Measurements from ENCODE around the gene AP1G1. TPM values are rescaled to one million over a fixed set of nuclear protein-coding genes. Genes with fewer than 3 reads are reported as not detected.

Gene AP1G1
- total and polyA plus RNA-seq, 10 of the 15 experiments (the other 5 are each of a cell fraction or from before 2014, with no cell fraction given) = 5.9 to 83.7 (median 47.8) TPM

DNA sequence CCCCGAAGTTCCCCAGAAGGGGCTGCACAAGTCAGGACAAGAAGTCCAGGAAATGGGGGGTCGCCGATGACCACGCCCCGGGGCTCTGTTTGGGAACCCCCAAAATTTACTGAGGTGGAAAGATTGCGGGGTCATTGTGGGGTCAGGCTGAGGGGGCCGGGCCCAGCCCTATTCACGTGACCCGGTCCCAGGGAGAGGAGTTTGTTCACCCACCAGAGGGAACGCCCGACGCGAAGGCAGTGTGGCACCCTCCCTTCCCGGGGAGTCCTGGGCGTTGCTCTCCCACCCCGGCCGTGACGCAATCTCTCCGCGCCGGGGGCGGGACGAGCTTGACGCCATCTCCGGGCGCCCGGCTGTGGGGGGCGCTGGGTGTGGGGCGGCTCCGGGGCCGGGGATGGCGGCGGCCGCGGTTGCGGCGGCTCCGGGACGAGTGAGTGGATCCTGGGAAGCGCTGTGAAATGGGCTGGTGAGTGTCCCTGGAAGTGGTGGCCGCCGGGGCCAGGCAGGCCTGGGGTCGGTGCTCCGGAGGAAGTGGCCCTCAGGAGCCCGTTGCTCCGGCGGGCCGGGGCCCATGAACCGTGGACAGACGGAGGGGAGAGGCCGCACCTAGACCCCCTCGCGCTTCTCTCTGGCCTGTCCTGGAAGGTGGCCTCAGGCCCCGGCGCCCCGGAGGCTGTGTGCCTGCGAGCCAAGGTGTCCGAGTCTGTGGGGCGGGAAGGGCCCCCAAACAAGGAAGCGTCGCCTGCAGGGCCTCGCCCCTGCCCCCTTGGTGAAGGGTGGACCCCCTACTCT, 37.2 kb upstream of the AP1G1 start, which contains the start of gene ATXN1L (continued):
- TF ChIP-seq RELB (IDR thresholded peaks at IDR 0.05; ENCODE audit: low read depth) = peak; percentile 83; the same call in 1 of the 2 replicates
- TF ChIP-seq NFXL1 (IDR thresholded peaks at IDR 0.05; ENCODE audit: borderline replicate concordance) = no peak
- peak; percentile 65; the same call in 1 of the 2 replicates for TF ChIP-seq BACH1 (IDR thresholded peaks at IDR 0.05; ENCODE audit: borderline replicate concordance)
- 0 out of 2 replicates have a peak, but pooled peaks have one; percentile 66 for TF ChIP-seq ZNF24 (IDR thresholded peaks at IDR 0.05)
- TF ChIP-seq POU2F2 (IDR thresholded peaks at IDR 0.05; ENCODE audit: borderline replicate concordance, low read depth, low read length) = peak; percentile 78; the same call in 2 of the 3 replicates
- no peak for TF ChIP-seq CBX5 (IDR thresholded peaks at IDR 0.05; ENCODE audit: low read depth)
- no peak for TF ChIP-seq CBX3 (IDR thresholded peaks at IDR 0.05; ENCODE audit: borderline replicate concordance, low read depth)
- TF ChIP-seq, protein P1, sequence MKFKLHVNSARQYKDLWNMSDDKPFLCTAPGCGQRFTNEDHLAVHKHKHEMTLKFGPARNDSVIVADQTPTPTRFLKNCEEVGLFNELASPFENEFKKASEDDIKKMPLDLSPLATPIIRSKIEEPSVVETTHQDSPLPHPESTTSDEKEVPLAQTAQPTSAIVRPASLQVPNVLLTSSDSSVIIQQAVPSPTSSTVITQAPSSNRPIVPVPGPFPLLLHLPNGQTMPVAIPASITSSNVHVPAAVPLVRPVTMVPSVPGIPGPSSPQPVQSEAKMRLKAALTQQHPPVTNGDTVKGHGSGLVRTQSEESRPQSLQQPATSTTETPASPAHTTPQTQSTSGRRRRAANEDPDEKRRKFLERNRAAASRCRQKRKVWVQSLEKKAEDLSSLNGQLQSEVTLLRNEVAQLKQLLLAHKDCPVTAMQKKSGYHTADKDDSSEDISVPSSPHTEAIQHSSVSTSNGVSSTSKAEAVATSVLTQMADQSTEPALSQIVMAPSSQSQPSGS (IDR thresholded peaks at IDR 0.05; ENCODE audit: low read length) = peak; percentile 36; the same call in 1 of the 2 replicates
- peak; percentile 38 for TF ChIP-seq MEF2B (IDR thresholded peaks at IDR 0.05; ENCODE audit: partially characterized antibody, poor library complexity, severe bottlenecking)
- TF ChIP-seq ATF7 (IDR thresholded peaks at IDR 0.05; ENCODE audit: low read depth) = no peak; the same call in none of the 2 replicates
- TF ChIP-seq, protein P2, sequence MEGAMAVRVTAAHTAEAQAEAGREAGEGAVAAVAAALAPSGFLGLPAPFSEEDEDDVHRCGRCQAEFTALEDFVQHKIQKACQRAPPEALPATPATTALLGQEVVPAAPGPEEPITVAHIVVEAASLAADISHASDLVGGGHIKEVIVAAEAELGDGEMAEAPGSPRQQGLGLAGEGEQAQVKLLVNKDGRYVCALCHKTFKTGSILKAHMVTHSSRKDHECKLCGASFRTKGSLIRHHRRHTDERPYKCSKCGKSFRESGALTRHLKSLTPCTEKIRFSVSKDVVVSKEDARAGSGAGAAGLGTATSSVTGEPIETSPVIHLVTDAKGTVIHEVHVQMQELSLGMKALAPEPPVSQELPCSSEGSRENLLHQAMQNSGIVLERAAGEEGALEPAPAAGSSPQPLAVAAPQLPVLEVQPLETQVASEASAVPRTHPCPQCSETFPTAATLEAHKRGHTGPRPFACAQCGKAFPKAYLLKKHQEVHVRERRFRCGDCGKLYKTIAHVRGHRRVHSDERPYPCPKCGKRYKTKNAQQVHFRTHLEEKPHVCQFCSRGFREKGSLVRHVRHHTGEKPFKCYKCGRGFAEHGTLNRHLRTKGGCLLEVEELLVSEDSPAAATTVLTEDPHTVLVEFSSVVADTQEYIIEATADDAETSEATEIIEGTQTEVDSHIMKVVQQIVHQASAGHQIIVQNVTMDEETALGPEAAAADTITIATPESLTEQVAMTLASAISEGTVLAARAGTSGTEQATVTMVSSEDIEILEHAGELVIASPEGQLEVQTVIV (IDR thresholded peaks at IDR 0.05; ENCODE audit: borderline replicate concordance, partially characterized antibody) = no peak
- no peak for TF ChIP-seq MYB (IDR thresholded peaks at IDR 0.05; ENCODE audit: borderline replicate concordance, low read depth, low read length)
- TF ChIP-seq USF2 (IDR thresholded peaks at IDR 0.05; ENCODE audit: borderline replicate concordance, low read depth, low read length) = peak; percentile 28
- peak; percentile 68; the same call in 1 of the 2 replicates for TF ChIP-seq MTA2 (IDR thresholded peaks at IDR 0.05; ENCODE audit: low read depth)
- TF ChIP-seq BHLHE40 (IDR thresholded peaks at IDR 0.05; ENCODE audit: borderline replicate concordance in 1 of 2, low read depth in 2 of 2, low read length in 1 of 2) = peak; percentile 96
- TF ChIP-seq DPF2 (IDR thresholded peaks at IDR 0.05) = peak; percentile 77; the same call in 1 of the 2 replicates
- peak; percentile 90 for TF ChIP-seq NR2F1 (conservative IDR thresholded peaks at IDR 0.05)
- TF ChIP-seq RAD51 (IDR thresholded peaks at IDR 0.05) = peak; percentile 90
- peak; percentile 94 for TF ChIP-seq SIN3A (IDR thresholded peaks at IDR 0.05; ENCODE audit: low read depth, low read length)
- TF ChIP-seq SREBF1 (IDR thresholded peaks at IDR 0.05; ENCODE audit: low read length) = 0 out of 2 replicates have a peak, but pooled peaks have one; percentile 17
- TF ChIP-seq NR2C2 (IDR thresholded peaks at IDR 0.05; ENCODE audit: borderline replicate concordance, control insufficient read depth, insufficient read length, low read depth) = no peak
- TF ChIP-seq IKZF2 (IDR thresholded peaks at IDR 0.05) = peak; percentile 75 to 83
- TF ChIP-seq TCF7 (IDR thresholded peaks at IDR 0.05; ENCODE audit: borderline replicate concordance) = no peak
- peak; percentile 48; the same call in 1 of the 2 replicates for TF ChIP-seq CBFB (IDR thresholded peaks at IDR 0.05; ENCODE audit: low read depth)
- TF ChIP-seq NRF1 (conservative IDR thresholded peaks at IDR 0.05; ENCODE audit: low read depth, low read length) = no peak
